Measurements from ENCODE around the gene GPT2.

Gene GPT2

DNA sequence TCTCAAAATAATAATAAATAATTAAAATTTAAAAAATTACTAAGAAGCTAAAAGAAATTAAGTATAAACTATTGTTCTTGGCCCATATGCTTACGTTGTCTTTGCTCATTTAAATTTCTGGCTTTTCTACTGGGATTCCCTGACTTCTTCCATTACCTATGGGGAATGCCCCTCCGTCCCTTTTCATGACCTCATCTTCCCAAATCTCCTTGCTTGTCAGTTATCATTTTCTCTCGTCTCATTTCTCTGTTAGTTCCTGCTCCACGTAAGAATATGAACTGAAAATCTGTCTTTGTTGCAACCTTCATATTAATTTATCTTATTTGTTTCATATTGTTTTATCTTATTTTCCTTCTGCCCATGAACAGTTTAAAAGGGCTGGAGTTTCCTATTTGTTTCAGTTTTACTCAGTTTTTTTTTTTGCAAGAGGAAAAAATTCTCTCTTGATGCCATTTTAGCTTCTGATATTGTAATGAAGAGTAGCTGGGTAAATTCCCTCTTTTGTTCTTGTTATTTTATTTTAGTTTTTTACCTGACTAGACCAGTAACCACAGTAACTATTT is 91.8 kb downstream of the GPT2 start:
- DNase-seq (ENCODE audit: low read depth, low spot score) = no peak
- POLR2A ChIA-PET = no interaction called here

DNA sequence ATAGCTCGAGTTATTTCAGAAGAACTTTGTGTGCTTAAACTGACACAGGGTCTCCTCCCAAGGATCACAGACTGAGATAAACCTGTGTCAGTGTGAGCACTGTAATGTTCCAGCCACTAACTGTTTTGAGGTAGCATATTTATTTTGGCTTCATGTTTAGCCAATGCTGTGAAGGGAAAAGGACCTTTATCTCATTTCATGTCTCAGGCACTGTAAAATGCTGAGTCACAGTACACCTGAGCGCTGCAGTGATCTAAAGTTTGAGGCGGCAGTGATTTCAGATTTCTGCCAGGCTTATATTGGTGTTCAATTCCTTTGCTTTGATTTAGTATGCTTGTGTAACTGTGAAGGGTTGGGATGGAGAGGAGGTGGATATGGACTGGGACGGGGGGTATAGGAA is 92.4 kb downstream of the GPT2 start:
- no peak for DNase-seq (ENCODE audit: low read depth, low spot score)
- no peak overlapping the region for H3K4me3 ChIP-seq (ENCODE audit: low read depth, low read length)
- TF ChIP-seq, protein P1, sequence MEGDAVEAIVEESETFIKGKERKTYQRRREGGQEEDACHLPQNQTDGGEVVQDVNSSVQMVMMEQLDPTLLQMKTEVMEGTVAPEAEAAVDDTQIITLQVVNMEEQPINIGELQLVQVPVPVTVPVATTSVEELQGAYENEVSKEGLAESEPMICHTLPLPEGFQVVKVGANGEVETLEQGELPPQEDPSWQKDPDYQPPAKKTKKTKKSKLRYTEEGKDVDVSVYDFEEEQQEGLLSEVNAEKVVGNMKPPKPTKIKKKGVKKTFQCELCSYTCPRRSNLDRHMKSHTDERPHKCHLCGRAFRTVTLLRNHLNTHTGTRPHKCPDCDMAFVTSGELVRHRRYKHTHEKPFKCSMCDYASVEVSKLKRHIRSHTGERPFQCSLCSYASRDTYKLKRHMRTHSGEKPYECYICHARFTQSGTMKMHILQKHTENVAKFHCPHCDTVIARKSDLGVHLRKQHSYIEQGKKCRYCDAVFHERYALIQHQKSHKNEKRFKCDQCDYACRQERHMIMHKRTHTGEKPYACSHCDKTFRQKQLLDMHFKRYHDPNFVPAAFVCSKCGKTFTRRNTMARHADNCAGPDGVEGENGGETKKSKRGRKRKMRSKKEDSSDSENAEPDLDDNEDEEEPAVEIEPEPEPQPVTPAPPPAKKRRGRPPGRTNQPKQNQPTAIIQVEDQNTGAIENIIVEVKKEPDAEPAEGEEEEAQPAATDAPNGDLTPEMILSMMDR (IDR thresholded peaks at IDR 0.05; ENCODE audit: insufficient read depth, low read length, missing control alignments) = no peak
- ChIA-PET POLR2A (no interaction called here), CTCF (no interaction called here)

More for the DNA sequence above, 91.8 kb downstream of the GPT2 start:
- H3K4me3 ChIP-seq (ENCODE audit: low read depth, low read length) = no peak overlapping the region
- TF ChIP-seq, protein P1 (IDR thresholded peaks at IDR 0.05; ENCODE audit: insufficient read depth, low read length, missing control alignments) = no peak
- CTCF ChIA-PET = interaction anchor here (1.0 kb wide), 1 partner anchor 8 kb away, joined by 4 read pairs; no protein-coding TSS in a partner anchor
